GM19193 (cell line): ENCODE results near the gene LOXHD1.

Experiments used
- POLR2A ChIP-seq: IDR thresholded peaks from 4 replicates; pipeline ENCODE4 v1.6.1; 2011; ENCODE audit not compliant: insufficient read depth, insufficient read length; ENCODE audit errors: extremely low read depth

LOXHD1 gene

GRCh38 chr18:46574743-46575115, 82.3 kb downstream of the LOXHD1 start:
- no peak for TF ChIP-seq POLR2A

- no peak for TF ChIP-seq POLR2A
Measured at GRCh38 chr18:46574000-46574742, 82.8 kb downstream of the LOXHD1 start.

- TF ChIP-seq POLR2A: no peak
Measured at GRCh38 chr18:46573156-46573555, 83.9 kb downstream of the LOXHD1 start.

GRCh38 chr18:46571756-46572155, 85.3 kb downstream of the LOXHD1 start:
- TF ChIP-seq POLR2A: no peak

GRCh38 chr18:46570666-46571065, 86.4 kb downstream of the LOXHD1 start:
- no peak for TF ChIP-seq POLR2A

- TF ChIP-seq POLR2A: no peak
Measured at GRCh38 chr18:46570134-46570533, 86.9 kb downstream of the LOXHD1 start.

GRCh38 chr18:46569211-46569610, 87.8 kb downstream of the LOXHD1 start:
- TF ChIP-seq POLR2A: no peak

- no peak for TF ChIP-seq POLR2A
Measured at GRCh38 chr18:46567196-46567595, 89.8 kb downstream of the LOXHD1 start.

- no peak for TF ChIP-seq POLR2A
Measured at GRCh38 chr18:46566111-46566510, 90.9 kb downstream of the LOXHD1 start.

GRCh38 chr18:46565256-46565655, 91.8 kb downstream of the LOXHD1 start:
- no peak for TF ChIP-seq POLR2A

GRCh38 chr18:46563317-46563716, 93.7 kb downstream of the LOXHD1 start:
- TF ChIP-seq POLR2A: no peak

GRCh38 chr18:46562674-46563192, 94.3 kb downstream of the LOXHD1 start:
- no peak for TF ChIP-seq POLR2A

GRCh38 chr18:46560671-46561045, 96.4 kb downstream of the LOXHD1 start:
- TF ChIP-seq POLR2A: no peak

GRCh38 chr18:46559946-46560670, 96.9 kb downstream of the LOXHD1 start:
- TF ChIP-seq POLR2A: no peak

- TF ChIP-seq POLR2A: no peak
Measured at GRCh38 chr18:46559296-46559695, 97.7 kb downstream of the LOXHD1 start.
